Measurements from ENCODE around the gene SYNE2. TPM values are rescaled to one million over a fixed set of nuclear protein-coding genes. Genes with fewer than 3 reads are reported as not detected.

The SYNE2 gene
- total and polyA plus RNA-seq, 2 donors (not counting 3 experiments of a cell fraction or from before 2014, with no cell fraction given), result 16.0 to 53.7 TPM

- no peak overlapping the region for H3K27ac ChIP-seq (ENCODE audit: insufficient read depth, low read depth, low read length)
- no peak overlapping the region for H3K4me3 ChIP-seq (replicated peaks in 1 of 3; ENCODE audit: insufficient read depth in 1 of 3, low read depth in 1 of 3, low read length in 3 of 3)
- peaks cover 16% of the 10 kb centered on the region for H3K79me2 ChIP-seq (ENCODE audit: control insufficient read depth, insufficient read depth, low read length)
- H3K9ac ChIP-seq (replicated peaks; ENCODE audit: extremely low read depth, insufficient read depth, low read length), result no peak overlapping the region
- H3K4me2 ChIP-seq (ENCODE audit: insufficient read depth, low read length), result no peak overlapping the region
- H2AFZ ChIP-seq (ENCODE audit: low read depth, low read length), result no peak overlapping the region
- POLR2A ChIA-PET, result no interaction called here
- intact Hi-C loops (cut with micrococcal nuclease), result loop anchor here (10.0 kb wide), 2 partner anchors 137 to 527 kb away; partner anchors contain the start of gene MTHFD1
- no TSS peak for BruUV-seq (replicated peaks)
- CTCF ChIA-PET, result interaction anchor here (1.2 kb wide), 1 partner anchor 446 kb away, joined by 3 read pairs; no protein-coding TSS in a partner anchor
- H3K4me1 ChIP-seq (ENCODE audit: control insufficient read depth, extremely low read depth, insufficient read depth, low read length), result peaks cover 6% of the 10 kb centered on the region
- TF ChIP-seq MYC (IDR thresholded peaks at IDR 0.05; ENCODE audit: low read depth, low read length) (no peak), POLR2AphosphoS5 (IDR thresholded peaks at IDR 0.05; ENCODE audit: insufficient read depth, low read depth, low read length) (no peak), JUN (IDR thresholded peaks at IDR 0.05; ENCODE audit: borderline replicate concordance, insufficient read depth, insufficient read length, low read depth) (no peak)
- no peaks in the 10 kb centered on the region for H3K36me3 ChIP-seq (ENCODE audit: control insufficient read depth in 2 of 2, extremely low read depth in 1 of 2, insufficient read depth in 2 of 2, low read length in 2 of 2)
- FAIRE-seq, result no peak
- no peaks in the 10 kb centered on the region for H3K9me1 ChIP-seq (replicated peaks; ENCODE audit: control insufficient read depth, extremely low read depth, insufficient read depth, low read length)
- H3K27me3 ChIP-seq (ENCODE audit: control insufficient read depth in 2 of 2, insufficient read depth in 2 of 2, low read length in 2 of 2), result no peaks in the 10 kb centered on the region
- H3K9me3 ChIP-seq (replicated peaks; ENCODE audit: control insufficient read depth, insufficient read depth, low read length), result no peaks in the 10 kb centered on the region
- no peaks in the 10 kb centered on the region for H4K20me1 ChIP-seq (replicated peaks; ENCODE audit: control insufficient read depth, extremely low read depth, insufficient read depth, low read length)
- DNase-seq (ENCODE audit: low read depth, low spot score), result no peak
- dilution Hi-C loops (cut with MboI; ENCODE audit: extremely low pct_ligation_motif_present, low sequenced_read_pairs), result no loop called here
These were observed 4.7 kb downstream of the SYNE2 start for GRCh38 chr14:63857466-63858030.

GRCh38 chr14:63860146-63860545, 7.3 kb downstream of the SYNE2 start:
- dilution Hi-C loops (cut with MboI; ENCODE audit: extremely low pct_ligation_motif_present, low sequenced_read_pairs) (no loop called here), intact Hi-C loops (cut with micrococcal nuclease) (no loop called here)
- H3K4me1 ChIP-seq (ENCODE audit: control insufficient read depth, extremely low read depth, insufficient read depth, low read length), result no peaks in the 10 kb centered on the region
- H3K9me3 ChIP-seq (replicated peaks; ENCODE audit: control insufficient read depth, insufficient read depth, low read length), result no peaks in the 10 kb centered on the region
- no peak overlapping the region for H3K4me2 ChIP-seq (ENCODE audit: insufficient read depth, low read length)
- DNase-seq (ENCODE audit: low read depth, low spot score) (no peak), FAIRE-seq (no peak)
- ChIA-PET CTCF (interaction anchor here (1.1 to 1.3 kb wide), 2 partner anchors 90 to 149 kb away, joined by 3 to 4 read pairs; no protein-coding TSS in a partner anchor), POLR2A (no interaction called here)
- no peak overlapping the region for H3K9ac ChIP-seq (replicated peaks; ENCODE audit: extremely low read depth, insufficient read depth, low read length)
- no peaks in the 10 kb centered on the region for H3K9me1 ChIP-seq (replicated peaks; ENCODE audit: control insufficient read depth, extremely low read depth, insufficient read depth, low read length)
- no peaks in the 10 kb centered on the region for H3K27me3 ChIP-seq (ENCODE audit: control insufficient read depth in 2 of 2, insufficient read depth in 2 of 2, low read length in 2 of 2)
- peaks cover 10% of the 10 kb centered on the region for H3K79me2 ChIP-seq (ENCODE audit: control insufficient read depth, insufficient read depth, low read length)
- H2AFZ ChIP-seq (ENCODE audit: low read depth, low read length), result no peak overlapping the region
- TF ChIP-seq FOS (IDR thresholded peaks at IDR 0.05; ENCODE audit: borderline replicate concordance, insufficient read depth, low read length) (no peak), JUN (IDR thresholded peaks at IDR 0.05; ENCODE audit: borderline replicate concordance, insufficient read depth, insufficient read length, low read depth) (no peak), MAX (IDR thresholded peaks at IDR 0.05; ENCODE audit: insufficient read depth, insufficient read length) (no peak), MYC (IDR thresholded peaks at IDR 0.05; ENCODE audit: low read depth, low read length) (no peak), EZH2 (IDR thresholded peaks at IDR 0.05; ENCODE audit: borderline replicate concordance, low read depth, low read length, severe bottlenecking) (no peak), POLR2A (IDR thresholded peaks at IDR 0.05; ENCODE audit: low read depth, low read length) (no peak), POLR2AphosphoS5 (IDR thresholded peaks at IDR 0.05; ENCODE audit: insufficient read depth, low read depth, low read length) (no peak), CTCF (IDR thresholded peaks at IDR 0.05; ENCODE audit: extremely low read depth in 1 of 2, insufficient read depth in 1 of 2, low read depth in 1 of 2, low read length in 2 of 2) (no peak), GATA2 (IDR thresholded peaks at IDR 0.05; ENCODE audit: insufficient read depth, insufficient read length, low read depth, low read length) (no peak)
- H4K20me1 ChIP-seq (replicated peaks; ENCODE audit: control insufficient read depth, extremely low read depth, insufficient read depth, low read length), result no peaks in the 10 kb centered on the region
- H3K4me3 ChIP-seq (replicated peaks in 1 of 3; ENCODE audit: insufficient read depth in 1 of 3, low read depth in 1 of 3, low read length in 3 of 3), result no peak overlapping the region
- BruUV-seq (replicated peaks), result no TSS peak
- H3K27ac ChIP-seq (ENCODE audit: insufficient read depth, low read depth, low read length), result no peak overlapping the region
- H3K36me3 ChIP-seq (ENCODE audit: control insufficient read depth in 2 of 2, extremely low read depth in 1 of 2, insufficient read depth in 2 of 2, low read length in 2 of 2), result no peaks in the 10 kb centered on the region

Measured in endothelial cell of umbilical vein (primary cell).